Panc1 (cell line): ENCODE data around the gene SLC39A5.

ENCODE experiments used
- CTCF ChIP-seq: fragments of 450-650 bp; IDR thresholded peaks from 2 replicates; pipeline ENCODE4 v1.5.1; 2017; ENCODE audit warnings: mild to moderate bottlenecking
- POLR2AphosphoS5 ChIP-seq: IDR thresholded peaks from 2 replicates; pipeline ENCODE4 v1.6.1; 2012; ENCODE audit warnings: mild to moderate bottlenecking, low read depth, low read length, moderate library complexity
- TCF7L2 ChIP-seq: IDR thresholded peaks from 2 replicates; pipeline ENCODE4 v1.6.1; 2011; ENCODE audit warnings: mild to moderate bottlenecking, low read depth, low read length, inconsistent platforms
- TF ChIP-seq, protein P1 (sequence below), 2 experiments: IDR thresholded peaks; 2 replicates each; pipeline ENCODE4 v1.6.1; 2011 to 2012; ENCODE audit warnings: low read depth in 2 of 2, control low read depth in 1 of 2, low read length in 1 of 2, mild to moderate bottlenecking in 1 of 2, moderate library complexity in 1 of 2; ENCODE audit not compliant: insufficient read depth in 1 of 2

- TF ChIP-seq CTCF, result no peak
- no peak for TF ChIP-seq POLR2AphosphoS5
- no peak for TF ChIP-seq TCF7L2
- TF ChIP-seq, protein P1, sequence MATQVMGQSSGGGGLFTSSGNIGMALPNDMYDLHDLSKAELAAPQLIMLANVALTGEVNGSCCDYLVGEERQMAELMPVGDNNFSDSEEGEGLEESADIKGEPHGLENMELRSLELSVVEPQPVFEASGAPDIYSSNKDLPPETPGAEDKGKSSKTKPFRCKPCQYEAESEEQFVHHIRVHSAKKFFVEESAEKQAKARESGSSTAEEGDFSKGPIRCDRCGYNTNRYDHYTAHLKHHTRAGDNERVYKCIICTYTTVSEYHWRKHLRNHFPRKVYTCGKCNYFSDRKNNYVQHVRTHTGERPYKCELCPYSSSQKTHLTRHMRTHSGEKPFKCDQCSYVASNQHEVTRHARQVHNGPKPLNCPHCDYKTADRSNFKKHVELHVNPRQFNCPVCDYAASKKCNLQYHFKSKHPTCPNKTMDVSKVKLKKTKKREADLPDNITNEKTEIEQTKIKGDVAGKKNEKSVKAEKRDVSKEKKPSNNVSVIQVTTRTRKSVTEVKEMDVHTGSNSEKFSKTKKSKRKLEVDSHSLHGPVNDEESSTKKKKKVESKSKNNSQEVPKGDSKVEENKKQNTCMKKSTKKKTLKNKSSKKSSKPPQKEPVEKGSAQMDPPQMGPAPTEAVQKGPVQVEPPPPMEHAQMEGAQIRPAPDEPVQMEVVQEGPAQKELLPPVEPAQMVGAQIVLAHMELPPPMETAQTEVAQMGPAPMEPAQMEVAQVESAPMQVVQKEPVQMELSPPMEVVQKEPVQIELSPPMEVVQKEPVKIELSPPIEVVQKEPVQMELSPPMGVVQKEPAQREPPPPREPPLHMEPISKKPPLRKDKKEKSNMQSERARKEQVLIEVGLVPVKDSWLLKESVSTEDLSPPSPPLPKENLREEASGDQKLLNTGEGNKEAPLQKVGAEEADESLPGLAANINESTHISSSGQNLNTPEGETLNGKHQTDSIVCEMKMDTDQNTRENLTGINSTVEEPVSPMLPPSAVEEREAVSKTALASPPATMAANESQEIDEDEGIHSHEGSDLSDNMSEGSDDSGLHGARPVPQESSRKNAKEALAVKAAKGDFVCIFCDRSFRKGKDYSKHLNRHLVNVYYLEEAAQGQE (IDR thresholded peaks at IDR 0.05; ENCODE audit: insufficient read depth in 1 of 2, low read depth in 2 of 2, low read length in 1 of 2), result no peak
These were observed 757 bp downstream of the SLC39A5 start for GRCh38 chr12:56230432-56231183.
